NCI-H2029 (cell line): Measurements from ENCODE around the gene PRPF31.
"Not testable (repeated sequence)": the region's sequence is repeated elsewhere in the genome, so short reads cannot be mapped to it uniquely, and the experiment has no call there.

Experiments
- DNase-seq: peaks from one replicate; lab custom pipeline; 2025; lab: John Stamatoyannopoulos, UW

PRPF31 gene, protein sequence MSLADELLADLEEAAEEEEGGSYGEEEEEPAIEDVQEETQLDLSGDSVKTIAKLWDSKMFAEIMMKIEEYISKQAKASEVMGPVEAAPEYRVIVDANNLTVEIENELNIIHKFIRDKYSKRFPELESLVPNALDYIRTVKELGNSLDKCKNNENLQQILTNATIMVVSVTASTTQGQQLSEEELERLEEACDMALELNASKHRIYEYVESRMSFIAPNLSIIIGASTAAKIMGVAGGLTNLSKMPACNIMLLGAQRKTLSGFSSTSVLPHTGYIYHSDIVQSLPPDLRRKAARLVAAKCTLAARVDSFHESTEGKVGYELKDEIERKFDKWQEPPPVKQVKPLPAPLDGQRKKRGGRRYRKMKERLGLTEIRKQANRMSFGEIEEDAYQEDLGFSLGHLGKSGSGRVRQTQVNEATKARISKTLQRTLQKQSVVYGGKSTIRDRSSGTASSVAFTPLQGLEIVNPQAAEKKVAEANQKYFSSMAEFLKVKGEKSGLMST

DNA sequence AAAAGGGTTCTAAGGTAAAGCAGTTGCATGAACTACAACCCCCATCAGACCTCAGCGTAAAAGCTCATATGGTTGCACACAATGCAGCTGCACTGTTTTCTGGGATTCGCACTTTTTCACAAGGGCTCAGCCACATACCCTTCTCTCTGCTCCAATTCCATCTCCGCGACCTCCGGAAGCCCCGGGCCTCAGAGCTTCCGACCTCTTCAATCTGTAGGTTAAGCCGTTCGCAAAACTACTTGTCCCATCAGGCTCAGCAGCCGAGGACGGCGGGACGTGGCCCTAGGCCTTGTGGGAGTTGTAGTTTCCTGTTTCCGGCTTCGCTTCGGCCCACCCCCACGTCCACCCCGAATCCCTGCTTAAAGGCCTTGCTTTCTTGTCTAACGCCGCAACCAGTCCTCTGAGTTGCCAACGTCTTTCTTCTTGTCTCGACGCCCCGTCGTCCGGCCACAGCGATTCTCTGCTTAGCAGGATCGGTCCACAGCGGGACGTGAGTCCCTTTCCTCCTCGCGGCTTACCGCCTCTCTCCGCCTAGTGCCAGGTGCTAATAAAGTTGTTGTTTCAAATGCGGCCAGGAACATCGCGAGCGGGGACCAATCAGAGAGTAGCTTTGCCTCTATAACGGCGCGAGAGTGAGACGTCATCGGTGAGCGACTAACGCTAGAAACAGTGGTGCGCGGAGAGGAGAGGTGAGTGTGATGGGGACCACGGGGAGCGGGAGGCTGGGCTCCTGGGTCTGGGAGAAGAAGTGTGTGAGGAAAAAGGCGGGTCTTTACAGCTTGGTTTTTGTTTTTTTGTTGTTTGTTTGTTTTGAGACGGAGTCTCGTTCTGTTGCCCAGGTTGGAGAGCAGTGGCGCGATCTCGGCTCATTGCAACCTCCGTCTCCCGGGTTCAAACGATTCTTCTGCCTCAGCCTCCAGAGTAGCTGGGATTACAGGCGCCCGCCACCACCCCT is at the start of gene PRPF31, which contains the start of gene TFPT:
PRPF31 (plus strand) TSS at position 646 of the 955 bp plus-strand sequence. CDS start 2,525 bp downstream, outside the sequence.
TFPT (minus strand) TSS at position 549 of the 955 bp plus-strand sequence; CDS start at position 161, 388 bp downstream.
- peak; percentile 97 for DNase-seq

DNA sequence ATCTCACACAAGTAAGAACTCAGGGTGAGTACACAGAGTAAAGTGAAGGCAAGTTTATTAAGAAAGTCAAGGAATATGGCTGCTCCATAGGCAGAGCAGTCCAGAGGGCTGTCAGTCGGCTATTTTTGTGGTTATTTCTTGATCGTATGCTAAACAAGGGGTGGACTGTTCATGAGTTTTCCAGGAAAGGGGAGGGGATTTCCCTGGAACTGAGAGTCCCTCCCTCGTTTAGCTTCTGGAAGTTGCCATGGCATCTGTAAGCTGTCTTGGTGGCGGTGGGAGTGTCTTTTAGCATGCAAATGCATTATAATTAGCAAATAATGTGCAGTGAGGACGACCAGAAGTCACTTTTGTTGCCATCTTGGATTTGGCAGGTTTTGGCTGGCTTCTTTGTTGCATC is 46.1 kb upstream of the PRPF31 start:
- DNase-seq: no peak

DNA sequence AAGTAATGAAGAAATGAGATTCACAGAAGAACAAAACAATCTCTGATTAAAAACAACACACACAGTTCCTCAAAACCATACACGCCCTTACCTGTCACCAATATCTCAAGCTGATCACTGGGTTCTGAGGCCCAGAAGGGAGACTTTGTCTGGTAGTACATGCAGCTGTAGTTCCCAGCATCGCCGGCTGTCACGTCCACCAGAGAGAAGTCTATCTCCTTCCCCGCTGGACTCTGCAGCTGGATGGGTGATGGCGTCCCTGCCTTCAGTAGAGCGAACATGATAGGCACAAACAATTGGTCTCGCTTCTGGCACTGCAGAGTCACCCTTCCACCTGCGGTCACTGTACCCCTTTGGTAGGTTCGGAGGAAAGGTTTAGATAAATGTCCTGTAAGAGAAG is 41.7 kb upstream of the PRPF31 start:
- DNase-seq: no peak

DNA sequence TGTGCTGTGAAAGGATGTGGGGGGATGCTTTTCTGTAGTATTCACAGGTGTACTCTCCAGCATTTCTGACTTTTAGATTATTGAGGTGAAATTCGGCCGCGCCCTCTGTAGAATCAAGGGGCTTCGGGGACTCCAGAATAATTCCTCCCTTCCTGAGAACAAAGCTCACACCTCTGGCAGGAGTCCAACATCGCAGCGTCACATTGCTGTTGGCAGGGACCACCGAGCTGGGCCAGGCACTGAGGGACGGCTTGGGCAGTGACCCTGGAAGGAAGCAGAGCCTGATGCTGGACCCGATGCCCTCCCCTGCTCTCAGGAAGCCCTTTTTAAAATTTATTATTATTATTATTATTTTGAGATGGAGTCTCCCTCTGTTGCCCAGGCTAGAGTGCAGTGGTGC is 40.7 kb upstream of the PRPF31 start:
- DNase-seq: no peak

DNA sequence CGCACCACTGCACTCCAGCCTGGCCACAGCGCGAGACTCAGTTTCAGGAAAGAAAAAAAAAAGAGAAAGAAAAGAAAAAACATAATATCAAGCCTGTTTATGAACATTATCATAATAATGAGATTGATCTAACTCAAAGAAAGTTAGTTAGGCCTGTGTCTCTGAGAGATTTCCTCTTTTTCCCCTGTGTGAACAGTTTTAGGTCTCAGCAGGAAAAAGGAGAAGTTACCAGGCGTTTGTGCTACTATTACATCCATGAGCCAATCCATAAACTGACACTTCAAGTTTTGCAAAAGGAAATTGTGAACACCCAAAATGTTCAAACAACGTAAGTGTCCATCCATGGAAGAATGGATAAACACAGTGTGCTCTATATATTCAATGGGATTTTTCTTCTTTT is 38.2 kb upstream of the PRPF31 start:
- no peak for DNase-seq

DNA sequence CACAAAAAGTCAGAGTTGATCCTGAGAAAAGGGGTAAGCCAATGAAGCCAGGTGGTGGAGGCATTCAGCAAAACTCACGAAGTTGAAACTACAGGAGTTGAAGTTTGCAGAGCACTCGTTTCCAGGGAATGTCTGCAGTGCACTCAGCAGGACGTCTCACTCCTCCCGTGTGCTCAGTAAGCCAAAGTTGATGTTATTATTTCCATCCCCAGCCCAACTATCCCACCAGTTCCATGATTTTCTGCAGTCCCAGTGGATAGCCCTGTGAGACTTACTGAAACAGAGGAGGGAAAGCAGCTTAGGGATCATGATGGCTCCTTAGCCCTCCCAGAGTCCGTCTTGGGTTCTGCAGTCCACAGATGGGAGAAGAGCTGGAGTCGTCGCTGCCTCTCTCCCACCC is 34.5 kb upstream of the PRPF31 start, which contains the start of gene TARM1:
TARM1 (minus strand) TSS at position 334 of the 400 bp plus-strand sequence; CDS start at position 309, 25 bp downstream.
- DNase-seq: no peak

DNA sequence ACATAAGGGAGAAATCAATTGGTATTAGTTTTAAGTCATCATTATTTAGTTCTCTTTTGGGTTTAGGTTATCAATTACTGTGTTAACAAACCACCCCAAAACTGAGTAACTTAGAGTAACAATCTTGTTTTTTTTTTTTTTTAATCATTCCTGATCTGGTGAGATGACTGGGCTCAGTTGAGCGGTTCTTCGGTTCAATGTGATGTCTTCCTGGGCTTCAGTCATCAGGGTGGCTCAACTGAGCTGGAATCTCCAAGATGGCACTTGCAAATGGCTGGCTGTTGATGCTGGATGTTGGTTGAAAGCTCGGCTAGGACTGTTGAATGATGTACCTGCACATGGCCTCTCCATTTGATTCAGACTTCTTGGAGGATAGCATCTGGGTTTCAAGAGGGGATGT is 31.1 kb upstream of the PRPF31 start:
- no peak for DNase-seq

DNA sequence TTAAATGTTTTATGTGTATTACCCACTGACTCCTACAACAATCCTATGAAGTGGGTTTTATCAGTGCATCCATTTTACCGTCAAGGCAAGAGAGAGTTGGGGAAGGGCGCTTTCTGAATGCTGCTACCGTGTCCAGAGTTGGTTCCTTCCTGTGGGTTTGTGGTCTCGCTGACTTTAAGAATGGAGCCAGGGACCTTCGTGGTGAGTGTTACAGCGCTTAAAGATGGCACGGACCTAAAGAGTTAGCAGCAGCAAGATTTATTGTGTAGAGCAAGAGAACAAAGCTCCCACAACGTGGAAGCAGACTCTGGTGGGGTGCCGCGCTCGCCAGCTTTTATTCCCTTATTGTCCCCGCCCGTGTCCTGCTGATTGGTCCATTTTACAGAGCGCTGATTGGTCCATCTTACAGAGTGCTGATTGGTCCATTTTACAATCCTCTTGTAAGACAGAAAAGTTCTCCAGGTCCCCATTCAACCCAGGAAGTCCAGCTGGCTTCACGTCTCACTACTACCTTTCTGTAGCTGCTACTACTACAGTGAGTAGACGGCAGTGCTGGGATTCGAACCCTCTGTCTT is 21.0 kb upstream of the PRPF31 start:
- no peak for DNase-seq

DNA sequence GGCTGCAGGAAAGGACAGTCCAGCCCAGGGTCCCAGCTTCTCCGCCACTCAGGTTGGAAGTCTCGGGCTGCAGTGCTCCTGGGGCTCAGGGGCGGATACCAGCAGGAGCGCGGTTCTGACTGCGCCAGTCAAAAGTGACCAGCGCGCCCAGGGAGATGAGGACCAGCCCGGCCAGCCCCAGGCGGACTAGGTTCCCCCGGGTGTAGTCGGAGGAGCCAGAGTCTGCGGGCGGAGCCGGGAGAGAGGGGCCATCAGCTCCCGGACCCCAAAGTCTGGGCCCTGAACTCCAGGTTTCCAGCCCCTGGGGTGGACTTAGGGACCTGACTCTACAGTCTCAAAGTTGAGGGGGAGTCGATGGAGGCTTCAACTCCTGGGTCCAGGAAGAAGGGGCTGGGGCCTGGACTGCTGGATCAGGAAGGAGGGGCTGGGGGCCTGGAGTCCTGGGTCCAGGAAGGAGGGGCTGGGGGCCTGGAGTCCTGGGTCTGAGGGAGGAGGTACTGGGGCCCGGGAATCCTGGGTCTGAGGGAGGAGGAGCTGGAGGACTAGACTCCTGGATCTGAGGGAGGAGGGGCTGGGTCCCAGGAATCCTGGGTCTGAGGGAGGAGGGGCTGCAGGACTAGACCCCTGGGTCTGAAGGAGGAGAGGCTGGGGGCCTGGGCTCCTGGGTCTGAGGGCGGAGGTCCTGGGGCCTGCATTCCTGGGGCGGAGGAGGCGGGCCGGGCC is 20.3 kb upstream of the PRPF31 start:
- DNase-seq: no peak

DNA sequence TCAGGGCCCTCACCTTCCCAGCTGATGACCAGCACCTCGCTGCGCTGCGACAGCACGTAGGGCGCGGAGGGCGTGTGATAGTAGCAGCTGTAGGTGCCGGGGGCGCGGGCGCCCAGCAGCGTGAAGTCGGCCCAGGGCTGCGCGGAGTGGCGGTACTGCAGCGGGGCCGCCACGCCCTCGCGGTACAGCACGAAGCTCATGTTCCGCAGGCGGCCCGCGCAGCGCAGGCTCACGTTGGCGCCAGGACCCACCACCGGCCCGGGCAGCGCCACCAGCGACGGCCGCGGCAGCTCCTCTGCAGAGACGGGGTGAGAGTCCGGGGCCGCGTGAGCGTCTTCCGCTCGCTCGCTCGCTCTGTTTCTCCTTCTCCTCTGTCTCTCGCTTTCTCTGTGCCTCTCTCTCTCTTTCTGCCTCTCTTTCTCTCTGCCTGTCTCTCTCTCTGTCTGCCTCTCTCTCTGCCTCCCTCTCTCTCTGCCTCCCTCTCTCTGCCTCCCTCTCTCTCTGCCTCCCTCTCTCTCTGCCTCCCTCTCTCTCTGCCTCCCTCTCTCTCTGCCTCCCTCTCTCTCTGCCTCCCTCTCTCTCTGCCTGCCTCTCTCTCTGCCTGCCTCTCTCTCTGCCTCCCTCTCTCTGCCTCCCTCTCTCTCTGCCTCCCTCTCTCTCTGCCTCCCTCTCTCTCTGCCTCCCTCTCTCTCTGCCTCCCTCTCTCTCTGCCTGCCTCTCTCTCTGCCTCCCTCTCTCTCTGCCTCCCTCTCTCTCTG is 19.5 kb upstream of the PRPF31 start:
- not testable (repeated sequence) for DNase-seq

DNA sequence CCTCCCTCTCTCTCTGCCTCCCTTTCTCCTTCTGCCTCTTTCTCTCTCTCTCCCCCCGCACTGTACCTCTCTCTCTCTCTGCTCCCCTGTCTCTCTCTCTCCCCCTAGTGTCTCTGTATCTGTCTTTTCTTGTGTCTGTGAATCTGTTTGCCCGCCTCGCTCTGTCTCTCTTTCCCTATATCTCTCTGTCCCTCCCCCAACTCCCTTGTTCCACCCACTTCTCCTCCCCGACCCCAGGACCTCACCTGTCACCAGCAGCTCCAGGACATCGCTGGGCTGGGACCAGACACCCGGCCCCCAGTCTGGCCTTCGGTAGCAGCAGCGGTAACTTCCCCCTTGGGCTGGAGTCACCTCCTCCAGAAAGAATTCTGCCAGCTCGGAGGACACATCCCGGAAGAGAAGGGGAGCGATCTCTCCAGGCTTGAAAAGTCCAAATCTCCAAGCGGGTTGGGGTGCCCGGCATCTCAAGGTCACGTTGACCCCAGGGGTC is 18.9 kb upstream of the PRPF31 start:
- no peak for DNase-seq

DNA sequence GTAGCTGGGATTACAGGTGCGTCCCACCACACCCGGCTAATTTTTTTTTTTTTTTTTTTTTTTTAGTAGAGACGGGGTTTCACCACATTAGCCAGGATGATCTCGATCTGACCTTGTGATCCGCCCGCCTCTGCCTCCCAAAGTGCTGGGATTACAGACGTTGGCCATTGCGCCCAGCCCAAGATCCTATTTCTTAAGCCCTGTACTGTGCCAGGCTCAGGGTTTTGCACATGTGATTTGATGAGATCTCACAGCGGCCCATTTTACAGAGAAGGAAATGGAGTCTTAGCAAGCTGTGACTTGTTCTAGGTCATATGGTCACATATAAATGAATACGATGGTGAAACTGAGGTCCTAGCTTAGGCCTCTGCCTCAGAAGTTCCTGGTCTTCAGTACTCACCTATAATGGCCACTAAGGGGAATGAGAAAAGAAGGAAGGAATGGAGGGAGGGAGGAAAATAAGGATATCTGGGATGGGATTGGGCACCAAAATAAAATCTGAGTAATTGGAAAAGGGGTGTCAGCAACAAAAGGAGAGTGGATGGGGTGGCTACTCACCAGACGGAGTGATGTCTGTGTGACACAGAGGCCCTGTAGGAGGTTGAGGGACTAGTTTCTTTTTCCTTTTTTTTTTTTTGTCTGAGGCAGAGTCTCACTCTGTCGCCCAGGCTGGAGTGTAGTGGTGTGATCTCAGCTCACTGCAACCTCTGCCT is 16.2 kb upstream of the PRPF31 start:
- no peak for DNase-seq

DNA sequence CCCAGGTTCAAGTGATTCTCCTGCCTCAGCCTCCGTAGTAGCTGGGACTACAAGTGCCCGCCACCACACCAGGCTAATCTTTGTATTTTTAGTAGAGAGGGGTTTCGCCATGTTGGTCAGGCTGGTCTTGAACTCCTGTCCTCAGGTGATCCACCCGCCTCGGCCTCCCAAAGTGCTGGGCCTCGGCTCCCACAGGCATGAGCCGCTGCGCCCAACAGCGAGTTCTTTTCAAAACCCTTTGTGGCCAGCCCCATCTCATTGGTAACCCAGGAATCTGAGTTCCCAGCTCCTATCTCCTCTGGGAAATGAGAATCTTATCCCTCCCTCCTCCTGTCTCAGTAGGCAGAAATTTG is 15.7 kb upstream of the PRPF31 start:
- DNase-seq: not testable (repeated sequence)

DNA sequence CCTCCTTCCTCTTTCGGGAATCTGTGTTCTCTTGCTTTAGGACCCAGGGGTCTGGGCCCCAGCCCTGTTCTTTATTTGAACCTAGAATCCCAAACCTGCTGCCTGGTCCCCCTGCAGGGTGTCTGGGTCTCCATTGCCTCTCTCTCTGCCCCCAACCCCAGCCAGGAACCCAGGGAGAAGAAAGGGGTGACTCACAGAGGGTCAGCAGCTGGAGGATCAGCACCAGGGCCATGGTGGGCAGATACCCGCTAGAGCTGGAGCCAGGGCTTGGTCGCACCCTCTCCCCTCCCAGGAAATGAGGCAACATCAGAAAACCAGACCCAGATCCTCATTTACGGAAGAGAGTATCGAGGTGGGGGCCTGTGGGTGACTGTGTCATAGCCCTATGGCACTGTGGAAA is 15.0 kb upstream of the PRPF31 start, which contains the start of gene OSCAR:
OSCAR (minus strand) TSS at position 243 of the 400 bp plus-strand sequence; CDS start at position 232, 11 bp downstream.
- no peak for DNase-seq

DNA sequence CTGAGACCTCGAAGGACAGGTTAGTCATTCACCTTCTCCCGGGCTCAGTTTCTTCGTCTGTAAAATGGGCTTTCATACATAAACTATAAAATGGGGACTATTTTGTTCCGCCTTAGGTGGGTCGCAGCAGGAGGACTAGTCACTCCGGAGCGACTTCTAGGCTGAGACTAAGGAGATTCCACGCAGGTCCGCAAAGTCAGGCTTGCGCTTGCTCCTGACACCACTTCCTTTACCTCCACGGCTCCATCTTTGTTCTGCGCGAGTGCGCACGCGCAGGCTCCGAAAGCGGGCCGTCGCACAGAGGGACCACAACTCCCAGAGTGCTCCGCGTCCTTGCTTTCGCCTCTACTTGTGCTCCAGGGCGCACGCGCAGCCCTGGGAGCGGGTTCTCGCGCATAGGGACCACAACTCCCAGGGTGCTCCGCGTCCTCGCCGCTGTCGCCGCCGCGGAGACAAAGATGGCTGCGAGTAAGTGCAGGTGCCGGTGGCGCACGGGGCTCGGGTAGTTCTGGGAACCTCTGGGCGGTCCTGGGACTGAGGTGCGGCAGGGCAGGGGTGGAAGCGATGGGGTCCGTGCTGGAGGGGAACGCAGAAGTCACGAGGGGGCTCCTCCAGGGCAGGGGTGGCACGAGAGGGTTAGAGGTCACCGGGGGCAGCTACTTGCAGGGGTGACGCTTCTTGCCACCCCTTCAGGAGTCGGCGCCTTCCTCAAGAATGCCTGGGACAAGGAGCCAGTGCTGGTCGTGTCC is 13.0 kb upstream of the PRPF31 start, which contains the start of gene NDUFA3:
NDUFA3 (plus strand) TSS at position 435 of the 749 bp plus-strand sequence; CDS start at position 459, 24 bp downstream.
- DNase-seq: peak; percentile 98

DNA sequence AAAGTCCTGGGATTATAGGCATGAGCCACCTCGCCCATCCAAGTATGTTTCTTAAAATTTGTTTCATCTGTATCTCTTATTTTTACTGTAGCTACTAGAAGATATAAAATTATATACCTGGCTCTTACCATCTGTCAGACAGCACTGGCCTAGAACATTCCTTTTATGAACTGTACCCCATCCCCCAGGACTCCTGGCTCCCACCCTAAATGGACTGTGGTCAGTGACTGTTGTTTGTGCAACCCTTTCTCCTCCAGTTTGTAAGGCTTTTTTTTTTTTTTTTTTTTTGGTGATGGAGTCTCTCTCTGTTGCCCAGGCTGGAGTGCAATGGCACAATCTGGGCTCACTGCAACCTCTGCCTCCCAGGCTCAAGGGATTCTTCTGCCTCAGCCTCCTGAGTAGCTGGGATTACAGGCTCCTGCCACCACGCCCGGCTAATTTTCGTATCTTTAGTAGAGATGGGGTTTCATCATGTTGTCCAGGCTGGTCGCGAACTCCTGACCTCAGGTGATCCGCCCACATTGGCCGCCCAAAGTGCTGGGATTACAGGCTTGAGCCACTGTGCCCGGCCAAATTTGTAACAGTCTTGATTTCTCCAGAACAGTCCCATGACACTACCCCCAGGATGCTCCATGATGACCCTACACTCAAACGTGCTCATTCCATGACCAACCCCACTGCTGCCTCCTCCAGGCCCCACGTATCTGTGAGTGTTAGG is 10.4 kb upstream of the PRPF31 start:
- no peak for DNase-seq

DNA sequence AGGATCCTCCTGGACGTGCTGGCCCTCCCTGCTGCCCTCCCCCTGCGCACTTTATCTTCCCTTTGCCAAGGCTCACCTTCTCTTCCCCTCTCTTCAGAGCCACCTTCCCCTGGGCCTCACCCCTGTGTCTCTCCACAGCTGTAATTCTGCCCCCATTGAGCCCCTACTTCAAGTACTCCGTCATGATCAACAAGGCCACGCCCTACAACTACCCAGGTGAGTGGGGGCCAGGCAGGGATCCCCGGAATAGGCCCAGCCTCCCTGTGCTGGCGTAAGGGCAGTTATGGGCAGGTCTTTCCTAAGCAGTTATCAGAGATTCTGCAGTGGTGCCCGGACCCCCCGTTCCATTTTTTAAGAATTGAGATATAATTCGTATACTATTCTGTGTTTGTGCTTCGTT is 9.8 kb upstream of the PRPF31 start:
- no peak for DNase-seq

DNA sequence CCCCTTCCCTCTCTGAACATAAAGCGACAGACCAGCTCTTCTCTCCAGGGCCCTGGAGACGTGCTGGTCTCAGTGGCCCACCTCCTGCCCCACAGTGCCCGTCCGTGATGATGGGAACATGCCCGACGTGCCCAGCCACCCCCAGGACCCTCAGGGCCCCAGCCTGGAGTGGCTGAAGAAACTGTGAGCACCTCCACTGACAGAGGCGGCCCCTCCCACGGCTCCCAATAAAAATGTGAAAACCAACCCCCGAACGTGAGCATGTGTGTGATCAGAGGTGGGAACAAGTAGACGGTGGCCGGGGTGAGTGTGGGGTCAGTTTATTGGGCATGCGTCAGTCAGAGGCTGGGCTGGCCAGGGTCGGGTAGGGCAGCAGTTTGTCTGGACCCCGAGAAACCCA is 8.8 kb upstream of the PRPF31 start:
- DNase-seq: no peak
